AG04450 (cell line): ENCODE measurements around the gene LRRC28. TPM values are rescaled to one million over a fixed set of nuclear protein-coding genes. Genes with fewer than 3 reads are reported as not detected.

Experiments used
- CTCF ChIA-PET: fragments of 300-600, 350-600 bp; formaldehyde crosslinking; extraction: SDS; loops from one replicate; lab custom pipeline; 2022; ENCODE audit warnings: antibody characterized with exemption, inconsistent platforms; lab: Charles Lee
- POLR2A ChIA-PET: fragments of 350-600 bp; formaldehyde crosslinking; extraction: SDS; loops from one replicate; lab custom pipeline; 2021; ENCODE audit warnings: antibody characterized with exemption, inconsistent platforms; lab: Yijun Ruan, JAX
- DNase-seq: peaks from one replicate; pipeline ENCODE4 v3.0.0-alpha.2; 2011; ENCODE audit warnings: low read depth, low spot score
- H3K27ac ChIP-seq: one replicate; pipeline ENCODE4 v1.5.1; 2012; ENCODE audit warnings: low read depth, low read length, control low read depth
- H3K27me3 ChIP-seq: one replicate; pipeline ENCODE4 v1.6.0; 2012; ENCODE audit warnings: low read length; ENCODE audit not compliant: control insufficient read depth, insufficient read depth
- H3K4me3 ChIP-seq: 2 replicates; pipeline ENCODE4 v1.5.1; 2011; ENCODE audit warnings: mild to moderate bottlenecking, low read depth, low read length, control low read depth
- H3K9me3 ChIP-seq: 2 replicates; pipeline ENCODE4 v1.5.1; 2012; ENCODE audit warnings: low read length; ENCODE audit not compliant: control insufficient read depth, insufficient read depth
- polyA plus RNA-seq: library from polyadenylated mRNA; depleted of rRNA; stranded (reverse); fragments of >200 nt; gene quantifications from 2 replicates; pipeline ENCODE4 v1.2.3, GENCODE V29; 2011
- TF ChIP-seq, protein P1 (sequence below): IDR thresholded peaks from 2 replicates; pipeline ENCODE4 v1.5.1; 2011; ENCODE audit warnings: low read depth, low read length, control low read depth, inconsistent platforms

Gene LRRC28
- polyA plus RNA-seq, 1 experiment = 29.8 TPM

DNA sequence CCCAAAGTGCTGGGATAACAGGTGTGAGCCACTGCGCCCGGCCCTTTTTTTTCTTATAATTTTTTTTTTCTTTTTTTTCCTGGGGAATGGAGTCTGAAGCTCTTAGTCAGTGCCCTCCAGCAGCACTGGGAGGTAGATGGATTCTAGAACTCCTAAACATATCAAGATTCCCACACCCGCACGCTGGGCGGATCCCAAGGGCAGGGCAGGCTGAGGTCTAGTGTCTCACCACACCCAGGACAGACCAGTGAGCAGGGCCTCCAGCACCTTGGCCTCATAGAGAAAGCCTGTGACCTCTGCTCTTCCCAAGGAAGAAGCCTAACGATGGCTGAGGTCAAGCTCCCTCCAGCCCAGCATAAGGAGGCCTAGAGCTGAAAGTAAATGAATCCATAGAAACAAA, 160.8 kb downstream of the LRRC28 start:
- CTCF ChIA-PET = interaction anchor here (1.3 to 6.1 kb wide), 2 partner anchors 292 kb away, joined by 3 to 74 read pairs; no protein-coding TSS in a partner anchor
- TF ChIP-seq, protein P1, sequence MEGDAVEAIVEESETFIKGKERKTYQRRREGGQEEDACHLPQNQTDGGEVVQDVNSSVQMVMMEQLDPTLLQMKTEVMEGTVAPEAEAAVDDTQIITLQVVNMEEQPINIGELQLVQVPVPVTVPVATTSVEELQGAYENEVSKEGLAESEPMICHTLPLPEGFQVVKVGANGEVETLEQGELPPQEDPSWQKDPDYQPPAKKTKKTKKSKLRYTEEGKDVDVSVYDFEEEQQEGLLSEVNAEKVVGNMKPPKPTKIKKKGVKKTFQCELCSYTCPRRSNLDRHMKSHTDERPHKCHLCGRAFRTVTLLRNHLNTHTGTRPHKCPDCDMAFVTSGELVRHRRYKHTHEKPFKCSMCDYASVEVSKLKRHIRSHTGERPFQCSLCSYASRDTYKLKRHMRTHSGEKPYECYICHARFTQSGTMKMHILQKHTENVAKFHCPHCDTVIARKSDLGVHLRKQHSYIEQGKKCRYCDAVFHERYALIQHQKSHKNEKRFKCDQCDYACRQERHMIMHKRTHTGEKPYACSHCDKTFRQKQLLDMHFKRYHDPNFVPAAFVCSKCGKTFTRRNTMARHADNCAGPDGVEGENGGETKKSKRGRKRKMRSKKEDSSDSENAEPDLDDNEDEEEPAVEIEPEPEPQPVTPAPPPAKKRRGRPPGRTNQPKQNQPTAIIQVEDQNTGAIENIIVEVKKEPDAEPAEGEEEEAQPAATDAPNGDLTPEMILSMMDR = no peak
- Histone ChIP-seq H3K27me3 (no peaks in the 10 kb centered on the region), H3K9me3 (no peaks in the 10 kb centered on the region; the same call in 1 of the 2 replicates), H3K27ac (no peak overlapping the region), H3K4me3 (no peak overlapping the region)
- POLR2A ChIA-PET = no interaction called here
- no peak for DNase-seq

- ChIA-PET CTCF (interaction anchor here (1.3 kb wide), 1 partner anchor 291 kb away, joined by 3 read pairs; no protein-coding TSS in a partner anchor), POLR2A (no interaction called here)
- no peak overlapping the region for H3K27ac ChIP-seq
- TF ChIP-seq, protein P1 = no peak
- DNase-seq = no peak
- no peaks in the 10 kb centered on the region for H3K27me3 ChIP-seq
- no peak overlapping the region for H3K4me3 ChIP-seq
- H3K9me3 ChIP-seq = no peaks in the 10 kb centered on the region; the same call in 1 of the 2 replicates
Observed at GRCh38 chr15:99412626-99413025, 161.3 kb downstream of the LRRC28 start.

GRCh38 chr15:99413955-99414754, 162.9 kb downstream of the LRRC28 start:
- CTCF ChIA-PET = no interaction called here
- TF ChIP-seq, protein P1 = no peak

GRCh38 chr15:99414755-99415731, 163.8 kb downstream of the LRRC28 start:
- CTCF ChIA-PET = no interaction called here
- H3K27ac ChIP-seq = no peak overlapping the region
- H3K27me3 ChIP-seq = no peaks in the 10 kb centered on the region
- POLR2A ChIA-PET = no interaction called here
- H3K9me3 ChIP-seq = no peaks in the 10 kb centered on the region; the same call in 1 of the 2 replicates
- TF ChIP-seq, protein P1 = no peak
- no peak overlapping the region for H3K4me3 ChIP-seq
- DNase-seq = no peak

More at GRCh38 chr15:99413955-99414754, 162.9 kb downstream of the LRRC28 start:
- no peak for DNase-seq
- Histone ChIP-seq H3K9me3 (no peaks in the 10 kb centered on the region; the same call in 1 of the 2 replicates), H3K27me3 (no peaks in the 10 kb centered on the region), H3K27ac (no peak overlapping the region), H3K4me3 (no peak overlapping the region)
- POLR2A ChIA-PET = no interaction called here
